Upper lobe of right lung (tissue), 1 donor: ENCODE measurements around the gene OR5B21. TPM values are rescaled to one million over a fixed set of nuclear protein-coding genes. Genes with fewer than 3 reads are reported as not detected.

ENCODE experiments used
- ATAC-seq: fragments of 200-7000 bp; cut with Tn5 transposase; one replicate; pipeline ENCODE4 v1.9.1; 2020; ENCODE audit warnings: mild to moderate bottlenecking, moderate library complexity
- DNase-seq: peaks from one replicate; pipeline ENCODE4 v3.0.0-alpha.2; 2020
- H3K27ac ChIP-seq: fragments of 200-600 bp; one replicate; pipeline ENCODE4 v1.8.0; 2022
- H3K27me3 ChIP-seq: fragments of 200-600 bp; one replicate; pipeline ENCODE4 v1.8.0; 2022; ENCODE audit warnings: mild to moderate bottlenecking
- H3K36me3 ChIP-seq: fragments of 200-600 bp; one replicate; pipeline ENCODE4 v1.8.0; 2022
- H3K4me1 ChIP-seq: fragments of 200-600 bp; one replicate; pipeline ENCODE4 v1.8.0; 2022
- H3K4me3 ChIP-seq: fragments of 200-600 bp; one replicate; pipeline ENCODE4 v1.8.0; 2022; ENCODE audit warnings: mild to moderate bottlenecking
- H3K9me3 ChIP-seq: fragments of 200-600 bp; one replicate; pipeline ENCODE4 v1.8.0; 2022
- intact Hi-C: fragments of 100-400 bp; cut with DNase I; formaldehyde crosslinking; loops from one replicate; pipeline ENCODE4 v1.11.0; 2022
- total RNA-seq: library from RNA; stranded (reverse); fragmentation: NEBNext Ultra II Directional; extraction: Animal tissue kit (Norgen Biotek cat#: 25700); gene quantifications from one replicate; pipeline ENCODE4 v1.2.1, GENCODE V29; 2021
- TF ChIP-seq, protein P1 (sequence below): fragments of 200-600 bp; IDR thresholded peaks from one replicate; pipeline ENCODE4 v1.8.0; 2022; ENCODE audit warnings: antibody characterized with exemption
- donor health status: DM: no; HTN: yes; CAD: no; lungs with severe emphysema.

Gene OR5B21
- total RNA-seq, 1 donor from 2014 or later = not detected

DNA sequence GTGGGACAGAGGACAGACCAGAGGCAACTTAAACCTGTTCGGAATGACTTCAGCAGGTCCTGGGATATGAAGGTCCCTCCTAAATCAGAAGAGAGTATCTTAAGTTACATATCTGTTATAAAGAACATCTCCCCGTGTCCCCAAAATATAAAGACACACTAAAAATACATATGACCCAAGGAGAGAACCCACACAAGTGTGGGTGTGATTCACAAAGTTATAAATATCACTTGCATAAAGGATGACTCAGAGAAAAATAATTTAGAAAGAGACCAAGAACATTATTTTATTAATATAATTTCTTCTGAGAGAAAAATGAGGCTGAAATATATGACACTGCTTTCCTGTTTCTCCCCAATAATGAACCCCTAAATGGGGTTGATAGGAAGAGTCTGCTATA is 14.2 kb downstream of the OR5B21 start:
- H3K27me3 ChIP-seq = no peaks in the 10 kb centered on the region
- H3K4me3 ChIP-seq = no peak overlapping the region
- ATAC-seq (no peak), DNase-seq (no peak)
- TF ChIP-seq, protein P1, sequence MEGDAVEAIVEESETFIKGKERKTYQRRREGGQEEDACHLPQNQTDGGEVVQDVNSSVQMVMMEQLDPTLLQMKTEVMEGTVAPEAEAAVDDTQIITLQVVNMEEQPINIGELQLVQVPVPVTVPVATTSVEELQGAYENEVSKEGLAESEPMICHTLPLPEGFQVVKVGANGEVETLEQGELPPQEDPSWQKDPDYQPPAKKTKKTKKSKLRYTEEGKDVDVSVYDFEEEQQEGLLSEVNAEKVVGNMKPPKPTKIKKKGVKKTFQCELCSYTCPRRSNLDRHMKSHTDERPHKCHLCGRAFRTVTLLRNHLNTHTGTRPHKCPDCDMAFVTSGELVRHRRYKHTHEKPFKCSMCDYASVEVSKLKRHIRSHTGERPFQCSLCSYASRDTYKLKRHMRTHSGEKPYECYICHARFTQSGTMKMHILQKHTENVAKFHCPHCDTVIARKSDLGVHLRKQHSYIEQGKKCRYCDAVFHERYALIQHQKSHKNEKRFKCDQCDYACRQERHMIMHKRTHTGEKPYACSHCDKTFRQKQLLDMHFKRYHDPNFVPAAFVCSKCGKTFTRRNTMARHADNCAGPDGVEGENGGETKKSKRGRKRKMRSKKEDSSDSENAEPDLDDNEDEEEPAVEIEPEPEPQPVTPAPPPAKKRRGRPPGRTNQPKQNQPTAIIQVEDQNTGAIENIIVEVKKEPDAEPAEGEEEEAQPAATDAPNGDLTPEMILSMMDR = no peak
- no peak overlapping the region for H3K27ac ChIP-seq
- no peaks in the 10 kb centered on the region for H3K9me3 ChIP-seq
- intact Hi-C loops = no loop called here
- H3K36me3 ChIP-seq = no peaks in the 10 kb centered on the region
- no peaks in the 10 kb centered on the region for H3K4me1 ChIP-seq

GRCh38 chr11:58490827-58491226 is 17.1 kb downstream of the OR5B21 start:
- intact Hi-C loops = no loop called here
- Histone ChIP-seq H3K36me3 (no peaks in the 10 kb centered on the region), H3K27me3 (no peaks in the 10 kb centered on the region), H3K4me1 (no peaks in the 10 kb centered on the region), H3K4me3 (no peak overlapping the region), H3K27ac (no peak overlapping the region), H3K9me3 (no peaks in the 10 kb centered on the region)
- DNase-seq (no peak), ATAC-seq (no peak)
- TF ChIP-seq, protein P1 = no peak

DNA sequence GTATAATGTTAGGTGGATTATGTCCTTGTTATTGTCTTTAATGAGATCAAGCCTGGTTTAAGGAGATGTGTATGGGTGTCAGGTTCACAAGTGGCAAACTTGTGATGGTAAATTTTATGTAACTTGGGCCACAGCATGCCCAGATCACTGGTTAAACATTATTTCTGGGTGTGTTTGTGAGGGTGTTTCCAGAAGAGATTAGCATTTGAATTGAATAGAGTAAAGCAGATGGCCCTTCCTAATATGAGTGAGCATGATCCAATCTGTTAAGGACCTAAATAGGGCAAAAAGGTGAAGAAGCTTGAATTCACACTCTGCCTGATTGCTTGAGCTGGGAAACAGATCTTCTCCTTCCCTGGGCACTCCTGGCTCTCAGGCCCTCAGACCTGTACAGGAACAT is 20.7 kb downstream of the OR5B21 start:
- TF ChIP-seq, protein P1 = no peak
- Histone ChIP-seq H3K4me1 (no peaks in the 10 kb centered on the region), H3K36me3 (no peaks in the 10 kb centered on the region), H3K27ac (no peak overlapping the region), H3K27me3 (no peaks in the 10 kb centered on the region), H3K4me3 (no peak overlapping the region), H3K9me3 (no peaks in the 10 kb centered on the region)
- intact Hi-C loops = no loop called here
- ATAC-seq = no peak
- DNase-seq = no peak

- no peaks in the 10 kb centered on the region for H3K4me1 ChIP-seq
- no peak for DNase-seq
- ATAC-seq = no peak
- no peaks in the 10 kb centered on the region for H3K36me3 ChIP-seq
- TF ChIP-seq, protein P1 = no peak
- no peak overlapping the region for H3K27ac ChIP-seq
- intact Hi-C loops = no loop called here
- H3K4me3 ChIP-seq = no peak overlapping the region
- no peaks in the 10 kb centered on the region for H3K27me3 ChIP-seq
- no peaks in the 10 kb centered on the region for H3K9me3 ChIP-seq
Observed at GRCh38 chr11:58485961-58486360, 21.9 kb downstream of the OR5B21 start.

GRCh38 chr11:58471892-58472291 is 36.0 kb downstream of the OR5B21 start:
- intact Hi-C loops = no loop called here
- no peak for ATAC-seq
- Histone ChIP-seq H3K4me1 (no peaks in the 10 kb centered on the region), H3K27ac (no peak overlapping the region), H3K27me3 (no peaks in the 10 kb centered on the region), H3K9me3 (no peaks in the 10 kb centered on the region), H3K4me3 (no peak overlapping the region), H3K36me3 (no peaks in the 10 kb centered on the region)
- no peak for DNase-seq
- TF ChIP-seq, protein P1 = no peak

GRCh38 chr11:58466293-58466692 is 41.6 kb downstream of the OR5B21 start:
- ATAC-seq (no peak), DNase-seq (no peak)
- no peaks in the 10 kb centered on the region for H3K9me3 ChIP-seq
- intact Hi-C loops = no loop called here
- no peak overlapping the region for H3K4me3 ChIP-seq
- no peaks in the 10 kb centered on the region for H3K36me3 ChIP-seq
- H3K4me1 ChIP-seq = no peaks in the 10 kb centered on the region
- no peaks in the 10 kb centered on the region for H3K27me3 ChIP-seq
- no peak overlapping the region for H3K27ac ChIP-seq
- TF ChIP-seq, protein P1 = no peak
